Measurements from ENCODE around the gene TBP.

DNA sequence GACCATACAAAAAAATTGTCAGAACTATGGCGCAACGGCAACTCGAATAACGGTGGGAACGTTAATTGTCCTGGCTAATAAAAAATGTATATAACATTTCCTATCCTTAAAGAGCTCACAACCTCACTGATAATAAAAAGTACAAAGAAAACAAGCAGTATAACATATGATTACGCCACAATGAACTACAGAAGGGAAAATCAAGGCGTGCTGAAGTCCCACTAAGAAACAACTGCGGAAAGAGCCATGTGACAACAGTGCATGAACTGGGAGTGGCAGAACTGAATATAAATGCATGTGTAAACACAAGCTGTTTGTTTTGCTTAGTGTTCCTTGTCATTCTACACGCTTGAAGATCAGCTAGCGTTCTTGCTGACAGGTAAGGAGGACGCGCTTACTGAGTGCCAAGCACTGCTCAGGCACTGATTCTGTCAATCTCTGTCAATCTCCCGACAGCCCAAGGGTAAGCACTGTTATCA is 596 bp upstream of the TBP start:
- no peak for TF ChIP-seq POLR2AphosphoS5 (IDR thresholded peaks at IDR 0.05)
- TF ChIP-seq, protein P1, sequence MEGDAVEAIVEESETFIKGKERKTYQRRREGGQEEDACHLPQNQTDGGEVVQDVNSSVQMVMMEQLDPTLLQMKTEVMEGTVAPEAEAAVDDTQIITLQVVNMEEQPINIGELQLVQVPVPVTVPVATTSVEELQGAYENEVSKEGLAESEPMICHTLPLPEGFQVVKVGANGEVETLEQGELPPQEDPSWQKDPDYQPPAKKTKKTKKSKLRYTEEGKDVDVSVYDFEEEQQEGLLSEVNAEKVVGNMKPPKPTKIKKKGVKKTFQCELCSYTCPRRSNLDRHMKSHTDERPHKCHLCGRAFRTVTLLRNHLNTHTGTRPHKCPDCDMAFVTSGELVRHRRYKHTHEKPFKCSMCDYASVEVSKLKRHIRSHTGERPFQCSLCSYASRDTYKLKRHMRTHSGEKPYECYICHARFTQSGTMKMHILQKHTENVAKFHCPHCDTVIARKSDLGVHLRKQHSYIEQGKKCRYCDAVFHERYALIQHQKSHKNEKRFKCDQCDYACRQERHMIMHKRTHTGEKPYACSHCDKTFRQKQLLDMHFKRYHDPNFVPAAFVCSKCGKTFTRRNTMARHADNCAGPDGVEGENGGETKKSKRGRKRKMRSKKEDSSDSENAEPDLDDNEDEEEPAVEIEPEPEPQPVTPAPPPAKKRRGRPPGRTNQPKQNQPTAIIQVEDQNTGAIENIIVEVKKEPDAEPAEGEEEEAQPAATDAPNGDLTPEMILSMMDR (IDR thresholded peaks at IDR 0.05), result no peak
- TF ChIP-seq POLR2A (IDR thresholded peaks at IDR 0.05), result no peak
- peak; percentile 30 for TF ChIP-seq EP300 (IDR thresholded peaks at IDR 0.05)
